Brain pericyte (primary cell): ENCODE measurements around the gene TSPAN13.
"Not testable (repeated sequence)": the region's sequence is repeated elsewhere in the genome, so short reads cannot be mapped to it uniquely, and the experiment has no call there.

Experiments used
- DNase-seq: peaks from one replicate; pipeline ENCODE4 v3.0.0-alpha.2; 2012; ENCODE audit warnings: low read depth, low spot score

Gene TSPAN13

GRCh38 chr7:16740996-16741395 lies 12.6 kb upstream of the TSPAN13 start:
- no peak for DNase-seq

GRCh38 chr7:16741676-16742075 lies 11.9 kb upstream of the TSPAN13 start:
- no peak for DNase-seq

GRCh38 chr7:16742547-16742946 lies 11.0 kb upstream of the TSPAN13 start:
- DNase-seq = no peak

- no peak for DNase-seq
These were observed 10.3 kb upstream of the TSPAN13 start for GRCh38 chr7:16743236-16743635.

GRCh38 chr7:16744518-16745250 lies 8.9 kb upstream of the TSPAN13 start:
- DNase-seq = no peak

- no peak for DNase-seq
These were observed 7.9 kb upstream of the TSPAN13 start for GRCh38 chr7:16745645-16746044.

GRCh38 chr7:16747102-16747501 lies 6.5 kb upstream of the TSPAN13 start:
- no peak for DNase-seq

GRCh38 chr7:16753932-16754855 lies 639 bp downstream of the TSPAN13 start:
- no peak for DNase-seq

- no peak for DNase-seq
These were observed 1.3 kb downstream of the TSPAN13 start for GRCh38 chr7:16754856-16755317.

- DNase-seq = no peak
These were observed 1.8 kb downstream of the TSPAN13 start for GRCh38 chr7:16755397-16755796.

- no peak for DNase-seq
These were observed 4.5 kb downstream of the TSPAN13 start for GRCh38 chr7:16758036-16758435.

- DNase-seq = no peak
These were observed 5.4 kb downstream of the TSPAN13 start for GRCh38 chr7:16758631-16759611.

GRCh38 chr7:16759840-16760239 lies 6.3 kb downstream of the TSPAN13 start:
- no peak for DNase-seq

GRCh38 chr7:16762177-16762576 lies 8.6 kb downstream of the TSPAN13 start:
- DNase-seq = no peak

GRCh38 chr7:16764942-16765341 lies 11.4 kb downstream of the TSPAN13 start:
- no peak for DNase-seq

- DNase-seq = no peak
These were observed 11.9 kb downstream of the TSPAN13 start for GRCh38 chr7:16765436-16765859.

GRCh38 chr7:16769994-16770393 lies 16.4 kb downstream of the TSPAN13 start:
- not testable (repeated sequence) for DNase-seq

GRCh38 chr7:16770657-16771329 lies 17.2 kb downstream of the TSPAN13 start:
- DNase-seq = no peak

GRCh38 chr7:16773326-16773725 lies 19.8 kb downstream of the TSPAN13 start:
- DNase-seq = no peak

GRCh38 chr7:16773884-16774283 lies 20.3 kb downstream of the TSPAN13 start:
- DNase-seq = no peak

- DNase-seq = no peak
These were observed 20.7 kb downstream of the TSPAN13 start for GRCh38 chr7:16774294-16774693.
